ENCODE results near the gene GTF2IRD1.

DNA sequence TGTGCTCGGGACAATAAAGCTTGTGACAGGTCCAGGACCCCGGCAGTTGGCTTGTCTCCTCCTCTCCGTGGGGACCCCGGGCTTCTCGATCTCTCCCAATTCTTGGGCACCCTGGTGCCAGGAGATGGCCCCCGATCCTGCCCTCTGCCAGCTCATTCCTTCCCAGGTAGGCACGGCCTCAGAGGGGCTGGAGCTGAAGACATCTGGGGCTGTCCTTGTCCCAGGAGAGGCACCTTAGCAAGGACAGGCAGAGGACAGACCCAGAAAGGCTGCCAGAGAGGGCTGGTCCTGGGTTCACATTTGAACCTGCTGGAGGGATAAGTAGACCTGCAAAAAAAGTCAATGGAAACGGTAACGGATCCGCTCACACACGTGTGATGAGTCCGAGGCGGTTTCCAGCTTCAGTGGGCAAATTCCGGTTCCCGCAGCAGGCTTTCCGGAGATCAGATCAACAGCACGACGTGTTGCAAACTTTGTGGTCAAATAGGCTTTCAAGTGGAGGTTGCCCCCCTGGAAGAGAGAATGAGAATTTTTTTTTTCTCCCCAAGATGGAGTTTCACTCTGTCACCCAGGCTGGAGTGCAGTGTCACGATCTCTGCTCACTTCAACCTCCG, 47.7 kb upstream of the GTF2IRD1 start:
- no peak for TF ChIP-seq GABPB1 (CRISPR knock-in tag; IDR thresholded peaks at IDR 0.05)
- no peak for TF ChIP-seq EZH2 (conservative IDR thresholded peaks at IDR 0.05; ENCODE audit: low read depth, low read length)
- no peak for TF ChIP-seq KLF13 (CRISPR knock-in tag; IDR thresholded peaks at IDR 0.05)
- no peak for TF ChIP-seq ZNF343 (CRISPR knock-in tag; IDR thresholded peaks at IDR 0.05)
- TF ChIP-seq CAMTA2 (CRISPR knock-in tag; IDR thresholded peaks at IDR 0.05; ENCODE audit: borderline replicate concordance): no peak
- no peak for TF ChIP-seq XRCC5 (optimal IDR thresholded peaks at IDR 0.05; ENCODE audit: low read length)
- TF ChIP-seq MXI1 (IDR thresholded peaks at IDR 0.05; ENCODE audit: borderline replicate concordance, low read depth, low read length): no peak
- no peak for TF ChIP-seq ZNF547 (CRISPR knock-in tag; IDR thresholded peaks at IDR 0.05)
- TF ChIP-seq, protein P1, sequence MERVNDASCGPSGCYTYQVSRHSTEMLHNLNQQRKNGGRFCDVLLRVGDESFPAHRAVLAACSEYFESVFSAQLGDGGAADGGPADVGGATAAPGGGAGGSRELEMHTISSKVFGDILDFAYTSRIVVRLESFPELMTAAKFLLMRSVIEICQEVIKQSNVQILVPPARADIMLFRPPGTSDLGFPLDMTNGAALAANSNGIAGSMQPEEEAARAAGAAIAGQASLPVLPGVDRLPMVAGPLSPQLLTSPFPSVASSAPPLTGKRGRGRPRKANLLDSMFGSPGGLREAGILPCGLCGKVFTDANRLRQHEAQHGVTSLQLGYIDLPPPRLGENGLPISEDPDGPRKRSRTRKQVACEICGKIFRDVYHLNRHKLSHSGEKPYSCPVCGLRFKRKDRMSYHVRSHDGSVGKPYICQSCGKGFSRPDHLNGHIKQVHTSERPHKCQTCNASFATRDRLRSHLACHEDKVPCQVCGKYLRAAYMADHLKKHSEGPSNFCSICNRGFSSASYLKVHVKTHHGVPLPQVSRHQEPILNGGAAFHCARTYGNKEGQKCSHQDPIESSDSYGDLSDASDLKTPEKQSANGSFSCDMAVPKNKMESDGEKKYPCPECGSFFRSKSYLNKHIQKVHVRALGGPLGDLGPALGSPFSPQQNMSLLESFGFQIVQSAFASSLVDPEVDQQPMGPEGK (CRISPR knock-in tag; IDR thresholded peaks at IDR 0.05): no peak
- no peak for TF ChIP-seq ZBTB8A (CRISPR knock-in tag; IDR thresholded peaks at IDR 0.05; ENCODE audit: borderline replicate concordance, low read depth)
- TF ChIP-seq KLF11 (CRISPR knock-in tag; IDR thresholded peaks at IDR 0.05): no peak
- no peak for TF ChIP-seq MAFG (CRISPR knock-in tag; IDR thresholded peaks at IDR 0.05)
